Caki2 (cell line): Measurements from ENCODE around the gene SAC3D1. TPM values are rescaled to one million over a fixed set of nuclear protein-coding genes. Genes with fewer than 3 reads are reported as not detected.
"Not testable (repeated sequence)": the region's sequence is repeated elsewhere in the genome, so short reads cannot be mapped to it uniquely, and the experiment has no call there.

Experiments used
- DNase-seq: peaks from one replicate; pipeline ENCODE4 v3.0.0-alpha.2; 2015; ENCODE audit warnings: low read depth
- in situ Hi-C: cut with HindIII; loops from 2 replicates; pipeline ENCODE4 v1.10.0; 2016; ENCODE audit warnings: low sequenced_read_pairs, low pct_unique_long_range_greater_than_20kb, mixed read lengths
- total RNA-seq: library from RNA; depleted of rRNA; stranded (reverse); fragments of >200 nt; shearing (Covaris generic); gene quantifications from 2 replicates; pipeline ENCODE4 v1.2.3, GENCODE V29; 2014; ENCODE audit warnings: low replicate concordance

SAC3D1 gene
- total RNA-seq, 1 experiment from 2014 or later: 72.7 TPM

- no peak for DNase-seq
- in situ Hi-C loops: no loop called here
These were observed 21.2 kb upstream of the SAC3D1 start for GRCh38 chr11:65019824-65020223.

GRCh38 chr11:65021003-65021402, 20.0 kb upstream of the SAC3D1 start:
- in situ Hi-C loops: no loop called here
- DNase-seq: no peak

- in situ Hi-C loops: no loop called here
These were observed 19.5 kb upstream of the SAC3D1 start for GRCh38 chr11:65021509-65021908.

GRCh38 chr11:65023502-65023901, 17.5 kb upstream of the SAC3D1 start:
- in situ Hi-C loops, DNase-seq: not testable (repeated sequence)

More at GRCh38 chr11:65021509-65021908, 19.5 kb upstream of the SAC3D1 start:
- no peak for DNase-seq

GRCh38 chr11:65026810-65027209, 14.2 kb upstream of the SAC3D1 start:
- in situ Hi-C loops: no loop called here

DNA sequence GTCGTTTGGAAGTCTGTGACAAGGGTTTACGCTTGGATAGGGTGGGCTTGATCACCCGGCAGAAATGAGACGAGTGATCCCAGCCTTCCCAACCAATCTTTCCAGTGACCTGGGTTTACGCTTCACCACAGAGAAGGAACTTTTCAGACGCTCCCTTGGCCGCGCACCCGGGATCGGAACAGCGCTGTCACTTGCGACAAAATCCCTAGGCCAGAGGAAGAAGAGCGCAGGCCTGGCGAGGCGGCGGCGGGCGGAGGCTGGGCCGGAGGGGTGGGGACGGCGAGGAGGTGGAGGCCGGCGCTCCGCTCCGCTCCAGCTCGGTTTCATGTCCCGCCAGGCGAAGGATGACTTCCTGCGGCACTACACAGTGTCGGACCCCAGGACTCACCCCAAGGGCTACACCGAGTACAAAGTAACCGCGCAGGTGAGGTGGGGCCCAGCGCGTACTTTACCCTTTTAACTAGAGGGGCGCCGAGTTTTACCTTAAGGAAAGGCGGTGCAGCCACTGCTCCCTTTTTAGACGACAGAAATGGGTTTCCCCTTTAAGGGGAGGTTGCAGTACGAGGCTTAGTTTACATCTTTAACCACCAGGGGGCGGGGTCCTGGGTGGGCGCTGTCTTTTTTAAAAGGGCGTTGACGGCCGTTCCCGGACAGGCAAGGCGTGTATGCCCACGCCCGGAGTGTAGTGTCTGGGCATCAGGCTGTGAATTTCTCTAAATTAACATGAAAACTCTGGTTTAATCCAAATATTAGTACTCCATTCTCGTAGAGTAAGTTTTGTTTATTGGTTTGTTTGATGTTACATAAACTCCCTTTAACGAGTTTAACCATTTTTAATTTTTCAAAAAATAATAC, 13.6 kb upstream of the SAC3D1 start, which contains the start of gene SNX15:
Gene SNX15, plus strand, starts transcription at position 227 of the 855 bp plus-strand sequence. Its CDS starts 99 bp downstream, at position 326.
- in situ Hi-C loops: no loop called here
- DNase-seq: peak; percentile 92

More at GRCh38 chr11:65026810-65027209, 14.2 kb upstream of the SAC3D1 start:
- DNase-seq: no peak

GRCh38 chr11:65032216-65032615, 8.8 kb upstream of the SAC3D1 start:
- DNase-seq: no peak
- in situ Hi-C loops: no loop called here

DNA sequence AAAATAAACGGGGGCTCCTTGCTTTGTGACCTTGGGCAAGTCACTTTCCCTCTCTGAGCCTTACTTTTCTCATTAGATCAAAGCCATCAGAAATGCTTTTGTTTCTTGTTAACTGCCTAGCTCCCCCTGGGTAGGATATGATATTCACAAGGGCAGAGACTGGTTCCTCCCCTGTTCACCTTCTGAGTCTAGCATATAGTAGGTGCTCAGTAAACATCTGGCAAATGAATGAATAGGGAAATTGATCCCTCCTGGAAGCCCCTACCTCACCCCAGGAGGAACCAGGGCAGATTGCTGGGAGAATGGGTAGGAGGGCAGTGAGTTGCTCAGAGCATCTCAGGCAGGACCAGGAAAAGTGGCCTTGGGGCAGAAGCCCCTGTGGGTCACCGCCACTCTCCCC, 6.6 kb upstream of the SAC3D1 start:
- DNase-seq: no peak
- in situ Hi-C loops: no loop called here

DNA sequence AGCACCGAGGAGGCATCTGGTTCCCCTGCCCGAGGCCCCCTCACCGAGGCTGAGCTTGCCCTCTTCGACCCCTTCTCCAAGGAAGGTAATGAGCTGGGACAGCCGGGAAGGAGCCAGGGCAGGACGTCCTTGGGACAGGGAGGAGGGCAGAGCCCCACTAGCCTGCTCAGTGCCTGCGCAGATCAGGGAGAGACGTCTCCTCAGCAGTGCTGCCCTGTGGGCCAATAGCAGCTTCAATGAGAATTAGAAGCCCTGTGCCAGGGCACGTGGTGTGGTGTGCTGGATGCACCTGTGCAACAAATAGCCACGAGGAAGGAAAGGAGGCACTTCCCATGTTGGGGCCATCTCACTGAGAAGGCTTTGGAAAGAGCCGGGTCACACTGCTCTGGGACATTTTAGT, 5.4 kb upstream of the SAC3D1 start:
- no peak for DNase-seq
- in situ Hi-C loops: no loop called here

- in situ Hi-C loops: no loop called here
- no peak for DNase-seq
These were observed 4.1 kb upstream of the SAC3D1 start for GRCh38 chr11:65036931-65037330.

- in situ Hi-C loops: no loop called here
- no peak for DNase-seq
These were observed 527 bp upstream of the SAC3D1 start for GRCh38 chr11:65040520-65040846.

DNA sequence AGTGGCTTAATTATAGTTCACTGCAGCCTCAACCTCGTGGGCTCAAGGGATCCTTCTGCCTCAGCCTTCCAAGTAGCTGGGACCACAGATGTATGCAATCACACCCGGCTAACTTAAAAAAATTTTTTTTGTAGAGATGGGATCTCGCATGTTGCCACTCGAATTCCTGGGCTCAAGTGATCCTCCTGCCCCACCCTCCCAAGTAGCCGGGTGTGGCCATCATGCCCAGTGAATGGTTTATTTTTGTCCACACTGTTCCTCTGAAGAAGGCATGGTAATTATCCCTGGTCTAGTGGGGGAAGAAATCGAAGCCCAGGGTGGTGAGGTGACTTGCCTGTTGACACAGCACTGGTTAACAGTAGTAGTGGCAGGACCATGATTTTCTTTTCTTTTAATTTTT, 1.9 kb downstream of the SAC3D1 start:
- in situ Hi-C loops: no loop called here
- DNase-seq: no peak

GRCh38 chr11:65043881-65044501, 3.0 kb downstream of the SAC3D1 start:
- no peak for DNase-seq
- in situ Hi-C loops: no loop called here

DNA sequence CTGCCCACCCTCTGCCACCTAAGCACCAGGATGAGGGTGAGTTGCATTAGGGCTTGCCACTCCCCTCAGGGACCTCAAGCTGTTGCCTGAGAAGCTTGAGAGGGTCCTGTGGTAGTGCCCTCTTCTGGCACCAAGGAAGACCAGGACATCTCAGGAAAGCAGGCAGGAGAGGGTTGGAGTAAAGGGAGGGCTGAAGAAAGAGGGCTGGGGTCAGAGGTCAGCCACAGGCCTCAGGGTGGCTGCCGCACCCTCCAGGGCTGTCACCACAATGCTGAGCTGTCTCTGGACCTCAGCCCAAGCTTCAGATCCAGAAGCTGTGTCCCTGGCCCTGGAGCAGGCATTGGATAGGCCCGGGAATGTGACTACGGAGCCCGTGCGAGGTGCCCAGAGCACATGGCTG, 4.1 kb downstream of the SAC3D1 start:
- DNase-seq: no peak
- in situ Hi-C loops: no loop called here

GRCh38 chr11:65045728-65046127, 4.7 kb downstream of the SAC3D1 start:
- in situ Hi-C loops: no loop called here
- no peak for DNase-seq

DNA sequence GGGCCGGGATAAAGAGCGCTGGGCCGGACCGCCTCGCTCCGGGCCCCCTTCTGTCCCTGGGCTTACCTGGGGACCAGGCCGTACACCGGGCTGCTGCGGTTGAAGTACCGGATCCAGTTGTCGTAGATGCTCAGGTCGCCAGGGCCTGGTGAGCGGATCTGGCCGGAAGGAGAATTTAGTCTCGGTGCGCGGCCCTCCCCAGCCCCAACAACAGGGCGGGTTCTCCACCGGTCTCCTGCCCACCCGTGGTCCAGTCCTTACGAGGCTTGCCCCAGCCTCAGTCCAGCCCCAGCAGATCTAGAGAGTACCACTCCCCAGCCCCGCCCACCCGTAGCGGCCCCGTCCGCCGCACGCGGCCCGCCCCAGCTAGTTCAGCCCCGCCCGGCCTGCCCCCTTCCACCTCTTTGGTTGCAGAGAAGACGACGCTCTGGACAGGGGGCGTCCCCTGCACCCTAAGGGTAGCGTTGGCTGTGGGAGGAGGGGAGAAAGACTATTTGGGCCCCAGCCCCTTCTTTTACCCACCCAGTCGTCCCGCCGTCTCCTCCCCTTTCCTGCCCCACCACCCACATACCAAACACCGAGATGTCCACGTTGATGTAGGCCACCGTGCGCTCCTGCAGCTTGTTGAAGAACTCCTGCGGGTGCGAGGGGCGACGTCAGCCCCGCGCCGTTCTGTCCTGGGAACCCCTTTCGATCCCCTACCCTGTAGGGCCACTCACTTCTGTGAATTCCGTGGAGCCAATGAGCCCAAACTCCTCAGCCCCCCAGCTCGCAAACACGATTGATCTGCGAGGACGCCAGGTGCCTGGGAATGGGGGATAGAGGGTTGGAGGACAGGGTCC, 6.8 kb downstream of the SAC3D1 start:
- in situ Hi-C loops: no loop called here

DNA sequence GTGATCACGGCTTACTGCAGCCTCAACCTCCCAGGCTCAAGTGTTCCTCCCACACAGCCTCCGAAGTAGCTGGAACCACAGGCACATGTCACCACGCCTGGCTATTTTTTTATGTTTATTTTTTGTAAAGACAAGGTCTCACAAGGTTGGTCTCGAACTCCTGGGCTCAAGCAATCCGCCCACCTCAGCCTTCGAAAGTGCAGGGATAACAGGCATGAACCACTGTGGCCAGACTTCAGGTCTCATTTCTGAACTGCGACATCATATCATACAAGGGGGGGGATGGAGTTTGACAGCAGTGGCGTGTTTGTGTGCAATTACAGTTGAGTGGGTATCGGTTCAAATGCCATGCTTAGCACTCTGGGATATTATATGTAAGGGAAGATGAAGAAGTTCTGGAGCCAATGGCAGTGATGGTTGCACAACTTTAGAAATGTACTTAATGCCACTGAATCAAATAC, 10.4 kb downstream of the SAC3D1 start:
- DNase-seq: no peak

More for the DNA sequence above, 6.8 kb downstream of the SAC3D1 start:
- DNase-seq: no peak

DNA sequence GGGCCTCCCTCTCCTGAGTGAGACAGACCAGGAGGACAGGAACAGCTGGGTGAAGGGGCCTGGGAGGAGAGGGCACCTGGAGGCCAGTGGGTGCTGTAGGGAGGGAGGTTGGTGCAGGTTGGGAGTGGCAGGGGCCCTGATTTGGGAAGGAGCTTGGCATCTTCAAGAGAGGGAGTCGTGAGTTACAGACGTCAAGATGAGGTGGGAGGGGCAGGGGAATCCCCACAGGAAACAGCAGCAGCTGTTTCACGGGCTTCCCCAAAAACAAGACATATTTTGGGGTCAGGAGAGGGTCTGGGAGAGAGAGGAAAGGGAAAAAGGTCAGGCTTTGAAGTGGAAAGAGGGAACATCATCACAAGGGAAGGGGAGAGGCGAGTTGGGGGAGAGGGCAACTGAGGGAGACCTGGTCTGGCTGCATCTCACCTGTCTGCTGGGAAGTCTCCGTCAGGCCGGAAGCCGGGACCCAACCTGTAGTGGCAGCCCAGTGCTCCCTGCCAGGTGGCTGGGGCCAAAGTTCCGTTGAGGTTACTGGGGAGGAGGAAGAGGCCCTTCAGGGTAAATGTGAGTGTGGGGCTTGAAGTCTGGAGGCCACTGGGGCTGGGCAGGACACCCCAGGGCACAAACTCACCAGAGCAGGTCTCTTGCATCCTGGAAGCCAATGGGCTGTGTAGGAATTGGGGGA, 13.0 kb downstream of the SAC3D1 start:
- DNase-seq: no peak
- in situ Hi-C loops: no loop called here

More for the DNA sequence above, 10.4 kb downstream of the SAC3D1 start:
- in situ Hi-C loops: no loop called here
